Measurements from ENCODE around the gene COL6A3.

- TF ChIP-seq FOXM1 (IDR thresholded peaks at IDR 0.05; ENCODE audit: borderline replicate concordance, low read depth), result no peak
- TF ChIP-seq TAF1 (IDR thresholded peaks at IDR 0.05; ENCODE audit: low read depth), result no peak
- TF ChIP-seq MAX (IDR thresholded peaks at IDR 0.05), result no peak
- no peak for TF ChIP-seq YY1 (IDR thresholded peaks at IDR 0.05; ENCODE audit: low read depth)
Measured at GRCh38 chr2:237437566-237437965, 23.6 kb upstream of the COL6A3 start.

Data from Ishikawa (cell line).